Heart left ventricle (tissue), 16 donors: ENCODE data around the gene REPIN1. TPM values are rescaled to one million over a fixed set of nuclear protein-coding genes. Genes with fewer than 3 reads are reported as not detected.

ENCODE experiments used
- ATAC-seq, 4 donors: fragments of 200-7000 bp; cut with Tn5 transposase; one replicate each; pipeline ENCODE4 v1.9.1; 2020 to 2022; ENCODE audit warnings: moderate library complexity in 4 of 4, mild to moderate bottlenecking in 3 of 4, moderate number of reproducible peaks in 1 of 4
- DNase-seq, 5 donors: peaks; one replicate each; pipeline ENCODE4 v3.0.0-alpha.2; 2020
- H3K27ac ChIP-seq, 12 donors: fragments of 200-600 bp; sonication (generic) in 4 of 12; one replicate each; pipeline versions ENCODE4 v1.5.0 to v1.8.0; 2016 to 2022; ENCODE audit warnings: mild to moderate bottlenecking in 2 of 12
- H3K27me3 ChIP-seq, 9 donors: fragments of 200-600 bp; sonication (generic) in 2 of 9; one replicate each; pipeline versions ENCODE4 v1.5.1 to v1.8.0; 2016 to 2022; ENCODE audit warnings: mild to moderate bottlenecking in 3 of 9
- H3K36me3 ChIP-seq, 9 donors: fragments of 200-600 bp; sonication (generic) in 2 of 9; one replicate each; pipeline versions ENCODE4 v1.5.0 to v1.8.0; 2018 to 2022; ENCODE audit warnings: mild to moderate bottlenecking in 2 of 9
- H3K4me1 ChIP-seq, 12 donors: fragments of 200-600 bp; sonication (generic) in 4 of 12; one replicate each; pipeline versions ENCODE4 v1.5.0 to v1.8.0; 2016 to 2022; ENCODE audit warnings: mild to moderate bottlenecking in 3 of 12
- H3K4me3 ChIP-seq, 12 donors: fragments of 200-600 bp; sonication (generic) in 4 of 12; one replicate each; pipeline versions ENCODE4 v1.5.0 to v1.8.0; 2017 to 2022; ENCODE audit warnings: mild to moderate bottlenecking in 9 of 12, moderate library complexity in 4 of 12
- H3K9me3 ChIP-seq, 12 donors: fragments of 200-600 bp; sonication (generic) in 4 of 12; one replicate each; pipeline versions ENCODE4 v1.5.0 to v1.8.0; 2016 to 2022; ENCODE audit warnings: mild to moderate bottlenecking in 1 of 12
- POLR2A ChIP-seq, 2 donors: fragments of 450-650 bp; IDR thresholded peaks; one replicate each; pipeline ENCODE4 v1.6.1; 2017; ENCODE audit warnings: antibody characterized with exemption in 2 of 2, mild to moderate bottlenecking in 2 of 2, moderate library complexity in 2 of 2
- WGBS, 4 donors: extraction: QIAGEN DNeasy Blood & Tissue Kit in 2 of 4; methylation state at CpG; one replicate each; pipeline versions ENCODE4 v1.1.5 to v1.1.7; 2013 to 2018; 5-methylcytosine and 5-hydroxymethylcytosine counted together
- intact Hi-C, 10 donors: fragments of 100-400 bp; cut with DNase I; formaldehyde crosslinking; loops; one replicate each; pipeline versions ENCODE4 v1.11.1 to v1.14.2; 2022
- polyA plus RNA-seq, 2 donors: library from polyadenylated mRNA; stranded (reverse); fragments of 200-250 nt; gene quantifications; one replicate each; pipeline ENCODE4 v1.2.3, GENCODE V29; 2013
- total RNA-seq, 9 donors: library from RNA; depleted of rRNA in 2 of 9; stranded (reverse); fragments of >200 nt in 2 of 9; fragmentation: NEBNext Ultra II Directional in 3 of 9; extraction: Animal tissue kit (Norgen Biotek cat#: 25700) in 3 of 9; gene quantifications; one replicate each; pipeline versions ENCODE4 v1.1.0 to v1.2.4, GENCODE V29; 2016 to 2023
- TF ChIP-seq, protein P1 (sequence below), 12 donors: fragments of 200-600 bp; sonication (generic) in 4 of 12; IDR thresholded peaks; one replicate each; pipeline versions ENCODE4 v1.5.0 to v1.8.0; 2018 to 2022; ENCODE audit warnings: antibody characterized with exemption in 12 of 12, mild to moderate bottlenecking in 5 of 12
- donor health status: ischemic (EF 13 %, LVEDD 7.1; RV severe dilation, severe dysfunction).
- donor health status: healthy with polysubstance abuse.
- donor health status: DM: no; HTN: yes; CAD: no.
- donor health status: DM: no; HTN: no; CAD: no.
- donor health status: ischemic (EF 25% LVEDD 6.9; RV normal size, moderate dysfunction).
- donor health status: ischemic (EF 25% LVEDD 5.7; RV mildly dilated, moderate dysfunction).
- donor health status: healthy.
- donor health status: DM: yes; HTN: yes; CAD: no.
- donor health status: ischemic (EF 35%, LVEDD 5.7; RV mildly dilated, moderate dysfunction).
- donor health status: nonischemic (EF 11% LVEDD 7.7; RV severe dilation, severe dysfunction).
- donor health status: DM: yes; HTN: yes; CAD: no.
- donor health status: PGD.
- donor health status: ischemic (EF 29% LVEDD 5.4; RV normal size, mild dysfunction).
- donor health status: nonischemic (EF 23%, LVEDD 6.1; RV moderate dilation, normal function).

REPIN1 gene
- total and polyA plus RNA-seq, 11 donors, result 49.8 to 141 (median 98.4) TPM

DNA sequence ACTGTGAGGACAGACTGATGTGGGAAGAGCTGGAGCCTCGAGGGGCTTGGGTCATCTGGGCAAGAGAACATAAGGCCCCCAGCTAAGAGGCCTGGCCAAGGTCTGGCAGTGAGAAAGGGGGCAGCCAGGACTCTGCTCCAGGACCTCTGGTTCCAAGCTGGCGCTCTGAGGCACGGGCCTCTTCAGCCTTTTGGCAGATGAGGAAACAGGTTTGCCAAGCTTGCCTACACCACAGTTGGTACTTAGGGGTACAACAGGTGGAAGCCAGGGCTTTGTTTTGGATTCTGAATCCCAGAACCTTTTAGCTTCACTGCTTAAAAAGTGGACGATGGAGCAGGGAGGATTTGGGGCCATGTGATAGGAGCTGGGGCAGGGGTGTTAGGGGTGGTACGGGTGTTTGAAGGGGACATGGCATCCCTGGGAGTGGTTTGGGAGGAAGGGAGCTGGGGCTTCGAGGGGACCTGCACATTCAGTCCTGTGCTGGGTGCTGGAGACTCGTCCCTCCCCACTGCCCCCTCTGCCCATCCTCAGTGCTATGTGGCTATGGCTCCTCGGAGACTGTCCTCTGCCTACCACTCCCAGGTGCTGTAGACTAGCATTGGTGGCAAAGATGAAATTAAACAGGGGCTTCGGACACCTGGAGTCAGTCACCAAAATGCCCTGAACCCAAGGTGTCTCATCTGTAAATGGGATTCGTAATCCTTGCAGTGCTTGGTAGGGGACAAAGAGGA is 40.8 kb downstream of the REPIN1 start:
- Histone ChIP-seq H3K9me3 (no peaks in the 10 kb centered on the region), H3K27me3 (no peaks in the 10 kb centered on the region), H3K36me3 (peaks cover 0 to 16% (median 0%) of the 10 kb centered on the region in 9 donors), H3K4me1 (peaks cover 0 to 23% (median 12%) of the 10 kb centered on the region in 12 donors), H3K27ac (no peak overlapping the region), H3K4me3 (no peak overlapping the region)
- peak in 3 of 5 donors; percentile 10 to 38 (median 16) for DNase-seq
- TF ChIP-seq, protein P1, sequence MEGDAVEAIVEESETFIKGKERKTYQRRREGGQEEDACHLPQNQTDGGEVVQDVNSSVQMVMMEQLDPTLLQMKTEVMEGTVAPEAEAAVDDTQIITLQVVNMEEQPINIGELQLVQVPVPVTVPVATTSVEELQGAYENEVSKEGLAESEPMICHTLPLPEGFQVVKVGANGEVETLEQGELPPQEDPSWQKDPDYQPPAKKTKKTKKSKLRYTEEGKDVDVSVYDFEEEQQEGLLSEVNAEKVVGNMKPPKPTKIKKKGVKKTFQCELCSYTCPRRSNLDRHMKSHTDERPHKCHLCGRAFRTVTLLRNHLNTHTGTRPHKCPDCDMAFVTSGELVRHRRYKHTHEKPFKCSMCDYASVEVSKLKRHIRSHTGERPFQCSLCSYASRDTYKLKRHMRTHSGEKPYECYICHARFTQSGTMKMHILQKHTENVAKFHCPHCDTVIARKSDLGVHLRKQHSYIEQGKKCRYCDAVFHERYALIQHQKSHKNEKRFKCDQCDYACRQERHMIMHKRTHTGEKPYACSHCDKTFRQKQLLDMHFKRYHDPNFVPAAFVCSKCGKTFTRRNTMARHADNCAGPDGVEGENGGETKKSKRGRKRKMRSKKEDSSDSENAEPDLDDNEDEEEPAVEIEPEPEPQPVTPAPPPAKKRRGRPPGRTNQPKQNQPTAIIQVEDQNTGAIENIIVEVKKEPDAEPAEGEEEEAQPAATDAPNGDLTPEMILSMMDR (IDR thresholded peaks at IDR 0.05), result no peak
- TF ChIP-seq POLR2A (IDR thresholded peaks at IDR 0.05), result no peak
- WGBS, 4 donors, result 83 to 87% (median 86%) methylated on average over 9 to 10 of the region's 10 CpGs
- ATAC-seq, result no peak
- intact Hi-C loops, result loop anchor here in 5 of 10 donors (5.0 to 10.0 kb wide), 5 partner anchors 37 to 535 kb away; partner anchors contain the start of genes REPIN1 (in 3 of the 5) and ATP6V0E2 (in 1 of the 5)

DNA sequence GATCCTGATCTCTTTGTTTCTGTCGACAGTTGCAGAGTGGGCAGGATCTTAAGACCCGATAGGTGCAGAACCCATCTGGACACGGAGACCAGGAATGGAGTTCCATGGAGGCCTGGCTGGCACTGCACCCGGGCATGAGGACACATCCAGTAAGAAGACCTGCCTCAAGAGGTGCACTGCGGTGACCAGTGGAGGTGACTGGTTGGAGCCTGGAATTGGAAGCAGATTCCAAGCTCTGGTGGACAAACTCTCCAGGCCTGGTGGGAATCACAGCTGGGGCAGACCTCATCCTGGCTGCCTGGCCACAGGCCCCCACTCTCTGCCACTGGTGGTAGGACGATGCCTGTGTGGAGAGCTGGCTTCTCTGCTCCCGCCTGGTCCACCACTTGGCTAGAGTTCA is 41.5 kb downstream of the REPIN1 start:
- DNase-seq, result peak in 3 of 5 donors; percentile 9 to 39 (median 18)
- ATAC-seq, result no peak
- 93 to 96% (median 95%) methylated on average over 7 of the region's 7 CpGs for WGBS, 4 donors

DNA sequence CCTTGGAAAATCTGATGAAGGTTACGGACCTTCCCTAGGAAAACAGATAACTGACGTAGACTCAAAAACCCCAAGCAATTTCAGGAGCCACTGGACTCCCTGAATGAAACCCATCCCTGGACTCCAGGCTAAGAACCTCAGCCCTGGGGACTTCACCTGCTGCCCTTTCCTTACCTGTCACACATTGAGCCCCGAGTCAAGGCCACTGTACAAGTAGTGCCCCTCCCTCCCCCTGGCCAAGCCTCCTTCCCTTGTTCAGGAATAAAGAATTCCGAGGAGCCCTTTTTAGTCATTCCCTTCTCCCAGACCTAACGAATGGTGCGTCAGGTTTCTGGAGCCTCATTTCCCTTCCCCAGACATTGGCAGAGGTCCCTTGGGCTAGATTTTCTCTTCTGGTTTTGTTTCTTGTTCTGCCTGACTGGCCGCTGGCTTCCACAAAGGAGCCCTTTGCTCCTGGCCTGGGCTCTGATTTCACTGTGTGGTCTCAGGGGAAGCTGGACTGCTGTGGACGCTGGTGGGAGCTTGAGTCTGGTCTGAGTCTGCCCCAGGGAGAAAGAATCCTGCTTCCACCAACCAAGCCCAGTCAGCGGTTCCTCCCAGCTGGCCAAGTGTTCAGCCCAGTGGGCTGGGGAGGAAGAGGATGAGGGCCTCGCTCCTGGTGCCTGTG is 42.2 kb downstream of the REPIN1 start:
- intact Hi-C loops, result loop anchor here in 1 of 10 donors (10.0 kb wide), 1 partner anchor 126 kb away; no protein-coding TSS in a partner anchor
- H3K4me1 ChIP-seq, result peaks cover 0 to 17% (median 11%) of the 10 kb centered on the region in 12 donors
- H3K36me3 ChIP-seq, result peaks cover 0 to 16% (median 0%) of the 10 kb centered on the region in 9 donors
- H3K9me3 ChIP-seq, result no peaks in the 10 kb centered on the region
- TF ChIP-seq, protein P1 (IDR thresholded peaks at IDR 0.05), result no peak
- no peak for TF ChIP-seq POLR2A (IDR thresholded peaks at IDR 0.05)
- no peak overlapping the region for H3K4me3 ChIP-seq
- peak in 3 of 5 donors; percentile 19 to 42 (median 23) for DNase-seq
- no peak for ATAC-seq
- no peak overlapping the region for H3K27ac ChIP-seq
- WGBS, 4 donors, result 78 to 85% (median 80%) methylated on average over 8 to 10 of the region's 10 CpGs
- no peaks in the 10 kb centered on the region for H3K27me3 ChIP-seq

More for the DNA sequence above, 41.5 kb downstream of the REPIN1 start:
- H3K27ac ChIP-seq, result no peak overlapping the region
- H3K27me3 ChIP-seq, result no peaks in the 10 kb centered on the region
- TF ChIP-seq, protein P1 (IDR thresholded peaks at IDR 0.05), result no peak
- H3K9me3 ChIP-seq, result no peaks in the 10 kb centered on the region
- H3K36me3 ChIP-seq, result peaks cover 0 to 16% (median 0%) of the 10 kb centered on the region in 9 donors
- H3K4me3 ChIP-seq, result no peak overlapping the region
- H3K4me1 ChIP-seq, result peaks cover 0 to 18% (median 12%) of the 10 kb centered on the region in 12 donors
- intact Hi-C loops, result loop anchor here in 1 of 10 donors (10.0 kb wide), 1 partner anchor 125 kb away; no protein-coding TSS in a partner anchor

DNA sequence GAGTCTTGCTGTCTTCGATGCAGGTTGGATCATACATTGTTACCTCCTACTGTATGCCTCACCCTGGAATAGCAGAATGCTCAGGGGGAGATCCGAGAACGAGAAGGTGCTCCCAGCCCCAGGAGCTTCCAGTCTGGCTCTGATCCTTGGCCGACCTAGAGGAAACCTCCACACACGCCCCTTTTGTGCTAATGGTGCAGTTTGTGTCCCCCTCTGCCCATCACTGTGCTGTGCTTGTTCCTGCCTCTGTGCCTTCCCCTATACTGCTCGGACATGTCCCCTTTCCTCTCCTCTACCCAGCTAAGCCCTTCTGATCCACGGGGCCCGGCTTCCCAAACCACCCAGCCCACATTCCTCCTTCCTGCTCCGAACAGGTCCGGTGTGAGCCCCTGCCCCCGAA is 43.0 kb downstream of the REPIN1 start:
- peaks cover 0 to 16% (median 0%) of the 10 kb centered on the region in 9 donors for H3K36me3 ChIP-seq
- 83 to 91% (median 86%) methylated on average over 9 to 11 of the region's 11 CpGs for WGBS, 4 donors
- H3K4me1 ChIP-seq, result peaks cover 0 to 9% (median 3%) of the 10 kb centered on the region in 12 donors
- intact Hi-C loops, result loop anchor here in 1 of 10 donors (10.0 kb wide), 1 partner anchor 127 kb away; no protein-coding TSS in a partner anchor
- no peaks in the 10 kb centered on the region for H3K27me3 ChIP-seq
- DNase-seq (peak in 2 of 5 donors; percentile 9 to 24), ATAC-seq (no peak)
- TF ChIP-seq POLR2A (IDR thresholded peaks at IDR 0.05), result no peak
- TF ChIP-seq, protein P1 (IDR thresholded peaks at IDR 0.05), result no peak
- H3K9me3 ChIP-seq, result no peaks in the 10 kb centered on the region
- H3K4me3 ChIP-seq, result no peak overlapping the region
- H3K27ac ChIP-seq, result no peak overlapping the region
